NCI-H187 treated with DMSO at 0.1 percent for 48 hours (cell line): ENCODE data around the gene FOSL2.

ENCODE experiments used
- DNase-seq: peaks from one replicate; lab custom pipeline; 2025; lab: John Stamatoyannopoulos, UW

FOSL2 gene

GRCh38 chr2:28413152-28413898 lies 20.7 kb downstream of the FOSL2 start:
- peak; percentile 63 for DNase-seq

- no peak for DNase-seq
Observed at GRCh38 chr2:28413899-28414295, 21.2 kb downstream of the FOSL2 start.

GRCh38 chr2:28414583-28414982 lies 21.9 kb downstream of the FOSL2 start:
- no peak for DNase-seq

- DNase-seq = no peak
Observed at GRCh38 chr2:28415010-28415409, 22.4 kb downstream of the FOSL2 start.

- DNase-seq = no peak
Observed at GRCh38 chr2:28415715-28416114, 23.1 kb downstream of the FOSL2 start.

GRCh38 chr2:28419003-28419402 lies 26.3 kb downstream of the FOSL2 start:
- no peak for DNase-seq

- DNase-seq = no peak
Observed at GRCh38 chr2:28419443-28420270, 27.0 kb downstream of the FOSL2 start.

GRCh38 chr2:28420722-28421121 lies 28.1 kb downstream of the FOSL2 start:
- DNase-seq = no peak

GRCh38 chr2:28422908-28423741 lies 30.5 kb downstream of the FOSL2 start:
- DNase-seq = no peak

GRCh38 chr2:28423856-28424605 lies 31.4 kb downstream of the FOSL2 start:
- DNase-seq = no peak

GRCh38 chr2:28424799-28425463 lies 32.3 kb downstream of the FOSL2 start:
- no peak for DNase-seq

GRCh38 chr2:28425464-28425835 lies 32.8 kb downstream of the FOSL2 start:
- DNase-seq = no peak

GRCh38 chr2:28427741-28428415 lies 35.2 kb downstream of the FOSL2 start:
- no peak for DNase-seq

- DNase-seq = no peak
Observed at GRCh38 chr2:28428486-28428885, 35.8 kb downstream of the FOSL2 start.

- DNase-seq = no peak
Observed at GRCh38 chr2:28429636-28430376, 37.1 kb downstream of the FOSL2 start.

GRCh38 chr2:28430377-28430765 lies 37.7 kb downstream of the FOSL2 start:
- DNase-seq = no peak

- no peak for DNase-seq
Observed at GRCh38 chr2:28430788-28431418, 38.2 kb downstream of the FOSL2 start.

GRCh38 chr2:28431741-28432140 lies 39.1 kb downstream of the FOSL2 start:
- no peak for DNase-seq

- DNase-seq = no peak
Observed at GRCh38 chr2:28432362-28432761, 39.7 kb downstream of the FOSL2 start.
